Heart right ventricle (tissue), 16 donors: ENCODE results near the gene ZSWIM3. TPM values are rescaled to one million over a fixed set of nuclear protein-coding genes. Genes with fewer than 3 reads are reported as not detected.

ENCODE experiments used
- ATAC-seq, 8 donors: fragments of 200-7000 bp; cut with Tn5 transposase; one replicate each; pipeline ENCODE4 v1.9.1; 2020; ENCODE audit warnings: mild to moderate bottlenecking in 8 of 8, moderate library complexity in 8 of 8, moderate number of reproducible peaks in 1 of 8
- DNase-seq, 2 donors: peaks; one replicate each; pipeline ENCODE4 v3.0.0-alpha.2; 2020
- H3K27ac ChIP-seq, 10 donors: fragments of 200-600 bp; sonication (generic) in 2 of 10; one replicate each; pipeline versions ENCODE4 v1.5.0 to v1.8.0; 2020 to 2022; ENCODE audit warnings: mild to moderate bottlenecking in 3 of 10
- H3K27me3 ChIP-seq, 7 donors: fragments of 200-600 bp; one replicate each; pipeline ENCODE4 v1.8.0; 2021 to 2022; ENCODE audit warnings: mild to moderate bottlenecking in 2 of 7
- H3K36me3 ChIP-seq, 9 donors: fragments of 200-600 bp; sonication (generic) in 1 of 9; one replicate each; pipeline versions ENCODE4 v1.5.0 to v1.8.0; 2020 to 2022; ENCODE audit warnings: mild to moderate bottlenecking in 2 of 9
- H3K4me1 ChIP-seq, 9 donors: fragments of 200-600 bp; sonication (generic) in 1 of 9; one replicate each; pipeline versions ENCODE4 v1.5.0 to v1.8.0; 2020 to 2022; ENCODE audit warnings: mild to moderate bottlenecking in 4 of 9
- H3K4me3 ChIP-seq, 10 donors: fragments of 200-600 bp; sonication (generic) in 2 of 10; one replicate each; pipeline versions ENCODE4 v1.5.0 to v1.8.0; 2020 to 2022; ENCODE audit warnings: mild to moderate bottlenecking in 7 of 10, moderate library complexity in 2 of 10
- H3K9me3 ChIP-seq, 11 donors: fragments of 200-600 bp in 10 of 11; sonication (generic) in 2 of 11; one replicate each; pipeline versions ENCODE4 v1.5.0 to v1.8.0; 2013 to 2022; ENCODE audit warnings: mild to moderate bottlenecking in 2 of 11, control low read depth in 1 of 11, moderate library complexity in 1 of 11
- WGBS, 2 donors: extraction: QIAGEN DNeasy Blood & Tissue Kit; methylation state at CpG; one replicate each; pipeline ENCODE4 v1.1.7; 2013; ENCODE audit warnings: inconsistent platforms in 1 of 2; 5-methylcytosine and 5-hydroxymethylcytosine counted together
- intact Hi-C, 10 donors: fragments of 100-400 bp; cut with DNase I; formaldehyde crosslinking; loops; one replicate each; pipeline versions ENCODE4 v1.11.1 to v1.14.2; 2022
- polyA plus RNA-seq, 2 donors: library from polyadenylated mRNA; stranded (reverse); fragments of 200-250 nt; gene quantifications; one replicate each; pipeline ENCODE4 v1.2.3, GENCODE V29; 2013
- total RNA-seq, 10 donors: library from RNA; stranded (reverse); fragmentation: NEBNext Ultra II Directional in 3 of 10; extraction: Animal tissue kit (Norgen Biotek cat#: 25700) in 3 of 10; gene quantifications; one replicate each; pipeline versions ENCODE4 v1.2.1 to v1.2.4, GENCODE V29; 2021 to 2023
- TF ChIP-seq, protein P1 (sequence below), 9 donors: fragments of 200-600 bp; sonication (generic) in 2 of 9; IDR thresholded peaks; one replicate each; pipeline versions ENCODE4 v1.5.0 to v1.8.0; 2021 to 2022; ENCODE audit warnings: antibody characterized with exemption in 9 of 9, mild to moderate bottlenecking in 5 of 9, moderate library complexity in 1 of 9
- donor health status: Arrhythmogenic right ventricular cardiomyopathy.
- donor health status: ischemic (EF 13 %, LVEDD 7.1; RV severe dilation, severe dysfunction).
- donor health status: healthy with polysubstance abuse.
- donor health status: DM: no; HTN: yes; CAD: no.
- donor health status: DM: no; HTN: no; CAD: no.
- donor health status: ischemic (EF 25% LVEDD 6.9; RV normal size, moderate dysfunction).
- donor health status: ischemic (EF 25% LVEDD 5.7; RV mildly dilated, moderate dysfunction).
- donor health status: healthy.
- donor health status: DM: yes; HTN: yes; CAD: no.
- donor health status: Ischemic cardiomyopathy.
- donor health status: ischemic (EF 35%, LVEDD 5.7; RV mildly dilated, moderate dysfunction).
- donor health status: nonischemic (EF 11% LVEDD 7.7; RV severe dilation, severe dysfunction).
- donor health status: DM: yes; HTN: yes; CAD: no.
- donor health status: PGD.
- donor health status: ischemic (EF 29% LVEDD 5.4; RV normal size, mild dysfunction).
- donor health status: nonischemic (EF 23%, LVEDD 6.1; RV moderate dilation, normal function).

Gene ZSWIM3
- total and polyA plus RNA-seq, 12 donors, result 1.4 to 2.5 (median 1.9) TPM

DNA sequence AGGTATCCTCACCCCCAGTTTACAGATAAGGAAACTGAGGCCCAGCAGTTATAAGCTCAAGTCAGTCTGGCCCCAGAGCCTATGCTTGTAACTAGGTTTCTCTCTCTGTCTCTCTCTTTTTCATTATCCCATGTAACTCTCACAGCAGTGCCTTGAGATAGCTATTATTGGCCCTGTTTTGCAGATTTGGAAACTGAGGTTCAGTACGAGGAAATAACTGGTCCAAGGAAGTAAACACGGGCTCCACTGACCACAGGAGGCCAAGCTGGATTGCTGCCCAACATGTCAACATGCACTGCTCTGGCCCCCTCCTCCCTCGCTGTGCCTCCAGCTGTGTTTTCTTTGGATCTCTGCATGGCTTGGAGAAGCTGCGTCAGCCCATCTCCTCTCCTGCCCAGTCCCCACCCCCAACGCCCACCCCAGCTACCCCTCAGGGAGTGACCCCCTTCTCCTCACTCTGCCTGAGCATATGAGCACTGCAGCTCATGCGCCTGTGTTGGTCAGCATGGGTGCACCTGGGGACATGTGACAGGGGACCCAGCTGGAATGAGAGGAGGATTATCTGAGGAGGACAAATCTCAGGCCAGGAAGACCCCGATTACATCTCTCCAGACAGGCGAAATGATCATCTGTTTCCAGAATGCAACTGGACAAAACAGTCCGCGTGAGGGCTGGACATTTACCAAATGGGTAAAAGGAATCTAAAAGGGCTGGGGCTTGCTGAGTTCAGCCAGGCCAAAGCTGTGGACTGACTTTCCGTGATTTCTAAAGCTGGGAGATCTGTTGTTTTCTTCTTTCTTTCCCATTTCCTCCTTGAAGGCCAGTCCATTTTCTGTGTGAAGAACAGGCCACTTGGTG lies 62.4 kb downstream of the ZSWIM3 start:
- no peaks in the 10 kb centered on the region for H3K36me3 ChIP-seq
- ATAC-seq (peak; percentile 69 to 83 (median 78)), DNase-seq (peak; percentile 74 to 90)
- H3K4me3 ChIP-seq, result peak overlapping the region in 3 of 10 donors; percentile 4 to 18 (median 12)
- no peaks in the 10 kb centered on the region for H3K9me3 ChIP-seq
- H3K27me3 ChIP-seq, result no peaks in the 10 kb centered on the region
- H3K27ac ChIP-seq, result peak overlapping the region; percentile 54 to 86 (median 79)
- H3K4me1 ChIP-seq, result peaks cover 5 to 84% (median 62%) of the 10 kb centered on the region in 9 donors
- WGBS, 2 donors, result 48 to 49% methylated on average over 11 of the region's 11 CpGs
- TF ChIP-seq, protein P1, sequence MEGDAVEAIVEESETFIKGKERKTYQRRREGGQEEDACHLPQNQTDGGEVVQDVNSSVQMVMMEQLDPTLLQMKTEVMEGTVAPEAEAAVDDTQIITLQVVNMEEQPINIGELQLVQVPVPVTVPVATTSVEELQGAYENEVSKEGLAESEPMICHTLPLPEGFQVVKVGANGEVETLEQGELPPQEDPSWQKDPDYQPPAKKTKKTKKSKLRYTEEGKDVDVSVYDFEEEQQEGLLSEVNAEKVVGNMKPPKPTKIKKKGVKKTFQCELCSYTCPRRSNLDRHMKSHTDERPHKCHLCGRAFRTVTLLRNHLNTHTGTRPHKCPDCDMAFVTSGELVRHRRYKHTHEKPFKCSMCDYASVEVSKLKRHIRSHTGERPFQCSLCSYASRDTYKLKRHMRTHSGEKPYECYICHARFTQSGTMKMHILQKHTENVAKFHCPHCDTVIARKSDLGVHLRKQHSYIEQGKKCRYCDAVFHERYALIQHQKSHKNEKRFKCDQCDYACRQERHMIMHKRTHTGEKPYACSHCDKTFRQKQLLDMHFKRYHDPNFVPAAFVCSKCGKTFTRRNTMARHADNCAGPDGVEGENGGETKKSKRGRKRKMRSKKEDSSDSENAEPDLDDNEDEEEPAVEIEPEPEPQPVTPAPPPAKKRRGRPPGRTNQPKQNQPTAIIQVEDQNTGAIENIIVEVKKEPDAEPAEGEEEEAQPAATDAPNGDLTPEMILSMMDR (IDR thresholded peaks at IDR 0.05), result no peak
- intact Hi-C loops, result no loop called here

DNA sequence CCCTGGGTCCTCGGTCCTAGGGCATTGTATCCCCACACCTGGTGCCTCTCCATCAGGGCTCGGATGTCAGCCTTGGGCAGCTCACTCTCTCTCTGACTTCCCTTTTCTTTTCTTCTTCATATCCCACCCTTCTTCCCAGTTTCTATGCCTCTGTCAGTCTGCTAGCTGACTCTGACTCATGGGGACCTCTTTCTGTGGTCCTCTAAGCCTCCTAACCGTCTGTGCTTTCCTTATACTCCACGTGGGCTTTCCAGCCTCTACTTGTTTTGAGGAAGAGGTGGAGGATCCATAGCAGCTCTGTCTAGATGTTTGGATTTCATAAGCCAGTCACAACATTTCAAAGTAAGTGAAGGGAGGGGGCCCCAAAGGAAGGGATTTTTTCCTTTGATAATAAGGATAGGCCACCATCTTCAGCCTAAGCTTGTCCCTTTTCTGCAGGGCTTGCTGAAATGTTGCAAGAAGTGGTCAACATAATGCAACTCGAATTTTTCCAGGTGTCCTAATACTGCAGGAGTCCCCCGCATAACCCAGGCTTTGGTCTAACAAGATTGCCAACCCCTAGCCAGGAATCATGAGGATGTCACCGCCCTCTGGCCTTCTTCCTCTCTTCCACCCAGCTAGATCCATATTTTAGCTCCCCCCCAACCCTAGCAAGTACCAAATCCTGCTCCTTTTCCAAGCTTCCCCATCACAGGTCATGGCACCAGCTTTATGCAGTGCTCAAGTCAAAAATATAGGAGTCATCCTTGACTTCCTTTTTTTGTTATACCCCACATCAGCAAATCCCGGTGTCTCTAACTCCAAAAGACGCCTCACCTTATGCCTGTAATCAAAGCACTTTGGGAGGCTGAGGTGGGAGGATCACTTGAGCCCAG lies 63.3 kb downstream of the ZSWIM3 start:
- DNase-seq (no peak), ATAC-seq (no peak)
- Histone ChIP-seq H3K27me3 (no peaks in the 10 kb centered on the region), H3K27ac (peak overlapping the region; percentile 54 to 86 (median 79)), H3K36me3 (no peaks in the 10 kb centered on the region), H3K9me3 (no peaks in the 10 kb centered on the region), H3K4me3 (peak overlapping the region in 2 of 10 donors; percentile 4 to 18), H3K4me1 (peaks cover 5 to 87% (median 69%) of the 10 kb centered on the region in 9 donors)
- intact Hi-C loops, result no loop called here
- TF ChIP-seq, protein P1 (IDR thresholded peaks at IDR 0.05), result no peak
- 71 to 75% methylated on average over 9 of the region's 9 CpGs for WGBS, 2 donors

DNA sequence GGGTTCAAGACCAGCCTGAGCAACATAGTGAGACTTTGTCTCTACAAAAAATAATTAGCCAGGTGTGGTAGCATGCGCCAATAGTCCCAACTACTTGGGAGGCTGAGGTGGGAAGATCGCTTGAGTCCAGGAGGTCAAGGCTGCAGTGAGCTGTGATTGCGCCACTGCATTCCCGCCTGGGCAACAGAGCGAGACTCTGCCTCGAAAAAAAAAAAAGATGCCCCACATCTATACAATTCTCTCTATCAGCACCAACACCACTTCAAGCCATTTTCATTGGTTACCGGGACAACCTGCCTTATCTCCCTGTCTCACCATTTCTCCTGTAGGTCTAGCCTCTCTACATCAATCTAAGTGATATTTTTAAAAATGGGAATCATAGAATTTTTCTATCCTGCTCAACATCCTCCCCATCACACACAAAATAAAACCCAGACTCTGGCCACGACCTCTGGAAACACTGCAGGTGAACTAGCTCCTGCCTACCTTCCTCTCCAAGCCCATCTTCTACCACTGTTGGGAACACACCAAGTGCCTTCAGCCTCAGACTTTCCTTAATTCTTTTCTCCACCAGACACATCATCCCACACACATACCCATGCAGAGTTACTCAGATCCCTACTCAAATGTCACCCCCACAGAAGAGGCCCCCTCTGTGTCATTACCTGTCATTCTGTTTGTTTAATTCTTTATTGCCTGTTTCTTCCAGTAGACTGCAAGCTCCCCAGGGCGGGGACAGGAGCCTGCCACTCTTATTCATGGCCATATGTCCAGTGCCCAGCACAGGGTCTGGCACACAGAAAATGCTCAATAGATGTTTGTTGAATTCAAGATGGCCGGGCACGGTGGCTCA lies 64.1 kb downstream of the ZSWIM3 start:
- Histone ChIP-seq H3K36me3 (no peaks in the 10 kb centered on the region), H3K27ac (peak overlapping the region in 5 of 10 donors; percentile 46 to 85 (median 81)), H3K27me3 (no peaks in the 10 kb centered on the region), H3K4me3 (no peak overlapping the region), H3K4me1 (peaks cover 5 to 89% (median 69%) of the 10 kb centered on the region in 9 donors), H3K9me3 (no peaks in the 10 kb centered on the region)
- intact Hi-C loops, result no loop called here
- WGBS, 2 donors, result 89 to 90% methylated on average over 11 of the region's 11 CpGs
- TF ChIP-seq, protein P1 (IDR thresholded peaks at IDR 0.05), result no peak
- DNase-seq (no peak), ATAC-seq (no peak)
